HG03442 (cell line): Measurements from ENCODE around the gene ETFBKMT.
"Not testable (repeated sequence)": the region's sequence is repeated elsewhere in the genome, so short reads cannot be mapped to it uniquely, and the experiment has no call there.

Experiments used
- ATAC-seq: cut with Tn5 transposase; IDR thresholded peaks from one replicate; pipeline ENCODE4 v1.9.1; 2021; ENCODE audit warnings: mild to moderate bottlenecking, moderate library complexity; ENCODE audit not compliant: unreplicated experiment

ETFBKMT gene

DNA sequence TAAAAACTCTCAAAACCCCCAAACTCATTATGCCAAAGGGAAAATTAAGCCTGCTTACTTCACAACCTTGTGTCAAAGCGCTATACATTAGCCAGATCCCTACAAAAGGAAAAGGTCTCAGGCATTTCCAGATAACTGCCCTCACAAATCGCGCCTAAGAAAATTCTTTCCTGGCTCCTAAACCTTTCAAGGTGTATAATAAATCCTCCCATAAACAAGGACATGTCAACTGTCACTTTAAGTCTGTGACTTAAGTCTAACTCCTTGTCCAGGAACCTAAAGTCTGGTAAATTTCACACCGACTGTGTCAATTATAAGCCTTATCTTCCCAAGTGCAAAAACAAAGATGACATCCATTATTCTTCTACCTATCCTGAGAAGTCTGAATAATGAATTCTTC, 4.3 kb upstream of the ETFBKMT start:
- no peak for ATAC-seq

DNA sequence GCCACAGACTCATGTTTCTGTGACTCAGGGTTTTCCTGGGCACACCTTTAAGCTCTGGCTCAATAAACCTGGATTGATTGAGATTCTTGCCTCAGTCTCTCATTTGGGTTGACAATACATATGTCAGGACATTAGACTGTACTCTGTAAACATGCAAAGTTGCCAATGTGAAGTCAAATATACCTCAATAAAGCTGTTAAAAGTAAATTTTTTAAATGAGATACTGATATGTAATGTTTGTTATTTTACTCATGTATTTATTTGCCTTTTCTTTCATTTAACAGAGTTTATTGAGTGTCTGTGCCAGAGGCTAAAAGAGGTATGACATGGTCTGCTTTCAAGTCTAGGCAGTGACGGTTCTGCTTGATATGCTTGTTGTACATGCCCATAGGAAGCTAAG, 3.7 kb upstream of the ETFBKMT start:
- no peak for ATAC-seq

DNA sequence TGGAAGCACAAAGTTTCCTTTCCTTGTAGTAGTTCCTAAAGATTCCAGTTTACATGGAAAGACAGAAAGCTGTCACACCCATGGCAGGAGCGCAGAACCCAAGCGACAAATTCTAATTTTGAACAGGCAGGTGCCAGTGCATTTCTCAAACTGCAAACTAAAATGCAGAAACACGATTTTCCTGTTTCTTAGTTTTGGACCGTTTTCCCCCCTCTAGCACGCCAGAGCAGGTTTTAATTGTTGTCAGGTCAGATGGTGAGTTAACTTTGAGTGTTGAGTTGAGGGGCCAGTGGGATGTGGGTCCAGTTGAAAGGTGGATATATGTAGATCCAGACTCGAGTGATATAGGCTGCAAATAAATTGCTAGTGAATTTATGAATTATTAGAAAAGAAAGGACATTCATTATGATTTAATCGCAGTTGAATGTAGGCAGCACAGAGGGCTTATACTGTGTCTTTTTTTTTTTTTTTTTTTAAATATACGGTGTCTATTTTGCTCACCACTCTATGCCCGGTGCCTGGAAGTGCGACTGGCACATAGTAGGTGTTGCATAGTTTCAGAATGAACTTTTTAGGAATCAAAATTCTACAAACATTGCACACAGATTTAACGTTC, 909 bp upstream of the ETFBKMT start:
- peak; percentile 2 for ATAC-seq

- ATAC-seq: no peak
Observed at GRCh38 chr12:31662176-31662849, 2.8 kb downstream of the ETFBKMT start.

DNA sequence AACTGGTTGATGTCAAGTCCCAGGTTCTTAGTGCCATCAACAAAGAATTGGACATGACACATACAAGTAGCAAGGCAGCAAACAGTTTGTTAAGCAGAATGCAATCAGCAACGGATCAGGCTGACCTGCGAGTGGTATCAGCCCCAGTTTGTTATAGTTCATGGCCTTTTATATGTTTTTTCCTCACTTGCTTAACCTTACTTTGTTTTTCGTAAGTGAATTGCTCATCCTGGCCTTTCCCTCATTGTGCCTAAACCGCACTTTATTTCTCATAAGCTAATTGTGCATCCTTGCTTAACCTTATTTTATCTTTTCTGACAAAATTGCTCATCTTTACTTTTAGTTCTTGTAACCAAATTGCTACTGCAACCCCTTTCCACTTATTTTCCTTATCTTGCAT, 4.1 kb downstream of the ETFBKMT start:
- ATAC-seq: no peak

- ATAC-seq: no peak
Observed at GRCh38 chr12:31664038-31664437, 4.5 kb downstream of the ETFBKMT start.

DNA sequence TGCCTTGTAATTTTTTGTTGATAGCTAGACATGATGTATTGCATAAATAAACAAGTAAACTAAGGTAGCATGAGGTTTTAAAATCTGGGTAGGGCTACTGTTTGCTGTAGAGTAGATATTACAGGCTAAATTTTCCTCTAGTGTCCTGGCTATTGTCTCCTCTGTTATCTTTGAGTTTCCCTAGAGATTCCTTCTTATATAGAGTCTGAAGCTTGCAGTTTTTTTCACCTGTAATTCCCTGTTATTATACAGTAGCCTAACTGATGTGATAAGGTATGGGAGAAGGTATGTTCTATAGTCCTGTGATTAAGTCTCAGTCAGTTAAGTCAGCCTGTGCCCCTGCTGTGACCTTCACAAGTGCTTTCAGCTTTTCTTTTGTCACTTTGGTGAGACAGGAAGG, 9.5 kb downstream of the ETFBKMT start:
- no peak for ATAC-seq

- not testable (repeated sequence) for ATAC-seq
Observed at GRCh38 chr12:31669582-31669981, 10.1 kb downstream of the ETFBKMT start.

DNA sequence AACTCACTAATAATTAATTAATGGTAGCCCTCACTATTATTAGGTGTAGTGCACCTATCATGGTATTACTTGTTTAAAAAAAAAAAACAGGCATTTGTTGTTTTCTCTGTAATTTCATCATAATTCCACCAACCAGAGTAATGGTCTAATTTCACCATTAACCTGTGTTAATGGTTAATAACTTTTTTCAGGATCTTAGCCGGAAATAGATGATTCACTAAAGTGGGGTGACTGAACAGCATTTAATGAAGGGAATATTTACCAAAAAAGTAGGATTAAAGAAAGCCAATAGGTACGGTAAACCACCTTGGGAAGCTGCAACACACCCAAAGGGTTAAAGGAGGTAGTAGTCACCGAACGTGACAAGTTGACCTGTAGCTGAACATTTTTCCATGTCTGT, 13.0 kb downstream of the ETFBKMT start:
- ATAC-seq: no peak

DNA sequence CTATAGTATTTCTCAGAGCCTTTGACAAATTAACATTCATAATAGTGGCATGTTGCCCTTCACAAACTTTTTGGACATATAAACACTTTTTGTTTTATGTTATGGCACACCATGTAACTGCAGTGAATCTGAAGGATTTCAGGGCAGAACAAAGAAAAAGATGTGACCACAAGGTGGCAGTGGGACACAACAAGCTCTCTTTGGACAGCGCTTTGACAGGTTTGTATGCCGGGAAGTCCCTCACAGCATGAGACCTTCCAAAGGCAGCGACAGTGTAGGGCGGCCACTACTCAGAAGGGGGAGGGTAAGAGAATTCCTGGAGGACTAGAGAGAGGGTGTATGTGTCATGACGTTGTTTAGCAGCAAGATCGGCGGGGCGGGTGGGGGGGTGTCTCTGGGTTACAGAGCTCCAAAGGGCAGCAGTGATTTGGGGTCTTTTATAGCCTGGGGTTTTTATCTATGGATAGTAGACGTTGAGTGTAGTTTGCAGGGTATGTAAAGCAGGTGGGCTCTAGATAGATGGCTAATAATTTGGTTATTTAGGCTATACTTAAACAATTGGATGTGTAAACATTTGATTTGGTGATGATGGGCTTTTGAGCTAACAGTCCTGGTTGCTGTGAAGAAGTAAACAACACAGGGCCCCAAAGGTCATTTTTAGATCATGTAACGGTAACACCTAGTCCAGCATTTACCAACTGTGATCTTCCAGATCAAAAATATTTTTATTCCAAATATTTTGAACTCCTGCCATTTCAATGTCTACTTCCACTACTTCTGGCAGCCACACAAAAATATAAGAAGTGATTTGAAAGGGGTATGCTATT, 22.9 kb downstream of the ETFBKMT start:
- peak; percentile 89 for ATAC-seq

- no peak for ATAC-seq
Observed at GRCh38 chr12:31685801-31686200, 26.3 kb downstream of the ETFBKMT start.

DNA sequence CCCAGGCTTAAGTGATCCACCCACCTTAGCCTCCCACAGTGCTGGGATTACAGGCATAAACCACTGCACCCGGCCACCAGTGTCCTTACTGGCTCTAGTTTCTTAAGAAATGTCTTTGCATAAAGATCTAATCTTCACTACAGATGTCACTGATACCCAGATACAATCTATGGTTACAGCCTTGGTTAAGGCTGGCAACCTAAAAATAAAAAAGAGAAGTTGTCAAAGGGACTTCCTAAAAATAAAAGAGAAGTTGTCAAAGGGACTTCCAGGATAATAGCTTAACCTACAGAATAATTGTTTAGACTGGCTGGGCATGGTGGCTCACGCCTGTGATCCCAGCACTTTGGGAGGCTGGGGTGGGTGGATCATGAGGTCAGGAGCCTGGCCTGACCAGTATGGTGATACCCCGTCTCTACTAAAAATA, 27.6 kb downstream of the ETFBKMT start:
- ATAC-seq: peak; percentile 73

- not testable (repeated sequence) for ATAC-seq
Observed at GRCh38 chr12:31689921-31690320, 30.4 kb downstream of the ETFBKMT start.

DNA sequence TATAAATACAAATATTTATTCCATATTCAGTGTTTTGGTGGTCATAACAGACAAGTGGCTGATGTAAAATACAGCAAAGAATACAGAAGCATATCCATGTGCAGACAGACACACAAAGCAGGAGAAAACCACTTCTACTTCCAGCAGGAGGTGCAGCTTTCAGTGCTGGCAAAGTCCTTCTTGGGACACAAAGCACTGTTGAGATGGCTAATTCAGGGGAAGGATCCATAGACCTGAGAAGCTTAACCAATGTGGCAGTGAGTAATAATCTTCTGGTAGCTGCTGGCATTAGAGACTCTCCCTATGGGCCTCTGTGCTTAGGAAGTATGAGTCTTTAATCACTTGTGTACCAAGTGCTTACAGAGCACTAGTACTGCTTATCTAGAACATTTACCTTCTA, 42.6 kb downstream of the ETFBKMT start:
- no peak for ATAC-seq

GRCh38 chr12:31705621-31706020, 46.1 kb downstream of the ETFBKMT start:
- ATAC-seq: no peak

GRCh38 chr12:31708118-31708517, 48.6 kb downstream of the ETFBKMT start:
- ATAC-seq: not testable (repeated sequence)

GRCh38 chr12:31710021-31710818, 50.7 kb downstream of the ETFBKMT start:
- no peak for ATAC-seq

DNA sequence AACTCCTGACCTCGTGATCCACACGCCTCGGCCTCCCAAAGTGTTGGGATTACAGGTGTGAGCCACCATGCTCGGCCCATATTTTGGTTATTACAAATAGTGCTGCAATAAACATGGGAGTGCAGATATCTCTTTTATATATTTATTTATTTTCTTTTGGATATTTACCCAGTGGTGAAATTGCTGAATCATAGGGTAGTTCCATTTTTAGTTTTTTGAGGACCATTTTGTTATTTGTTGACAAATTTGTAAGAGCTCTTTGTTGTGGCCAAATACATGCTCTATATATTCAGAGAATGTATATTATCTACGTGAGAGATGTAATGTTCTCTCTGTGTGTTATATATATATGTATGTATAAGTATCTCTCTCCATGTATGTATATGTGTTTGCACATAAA, 53.4 kb downstream of the ETFBKMT start:
- no peak for ATAC-seq

DNA sequence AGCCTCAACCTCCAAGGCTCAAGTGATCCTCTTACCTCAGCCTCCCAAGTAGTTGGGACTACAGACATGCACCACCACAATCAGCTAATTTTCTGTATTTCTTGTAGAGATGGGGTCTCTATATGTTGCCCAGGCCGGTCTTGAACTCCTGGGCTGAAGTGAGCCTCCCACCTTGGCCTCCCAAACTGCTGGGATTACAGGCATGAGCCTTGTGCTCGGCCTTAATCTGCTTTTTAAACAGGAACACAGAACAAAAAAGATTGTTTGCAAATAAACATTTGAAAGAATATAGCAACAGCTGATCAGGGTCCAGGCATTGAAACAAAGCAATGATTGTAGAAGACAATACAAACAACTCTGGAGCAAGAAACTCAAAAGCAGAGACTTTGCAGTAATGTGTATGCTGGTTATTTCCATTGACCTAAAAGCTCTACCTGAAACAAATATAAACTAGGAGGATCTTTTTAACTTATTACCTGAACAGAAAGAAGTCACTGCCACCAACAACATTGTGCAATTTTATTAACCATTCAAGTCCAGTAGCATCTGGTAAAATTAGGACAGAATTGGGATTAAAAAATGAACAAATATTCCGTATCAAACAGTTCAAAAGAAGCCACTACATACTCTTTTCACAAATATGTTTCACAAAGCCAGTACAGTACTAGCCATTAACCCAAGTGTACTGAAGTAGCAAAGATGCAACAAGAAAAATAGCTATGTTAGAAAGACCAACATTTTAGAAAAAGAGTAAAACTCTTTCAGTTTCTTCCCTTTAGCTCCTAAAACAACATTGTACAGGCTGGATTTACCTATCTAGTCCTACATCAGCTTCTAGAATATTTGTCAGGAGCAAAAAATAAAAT, 55.2 kb downstream of the ETFBKMT start:
- peak; percentile 13 for ATAC-seq

DNA sequence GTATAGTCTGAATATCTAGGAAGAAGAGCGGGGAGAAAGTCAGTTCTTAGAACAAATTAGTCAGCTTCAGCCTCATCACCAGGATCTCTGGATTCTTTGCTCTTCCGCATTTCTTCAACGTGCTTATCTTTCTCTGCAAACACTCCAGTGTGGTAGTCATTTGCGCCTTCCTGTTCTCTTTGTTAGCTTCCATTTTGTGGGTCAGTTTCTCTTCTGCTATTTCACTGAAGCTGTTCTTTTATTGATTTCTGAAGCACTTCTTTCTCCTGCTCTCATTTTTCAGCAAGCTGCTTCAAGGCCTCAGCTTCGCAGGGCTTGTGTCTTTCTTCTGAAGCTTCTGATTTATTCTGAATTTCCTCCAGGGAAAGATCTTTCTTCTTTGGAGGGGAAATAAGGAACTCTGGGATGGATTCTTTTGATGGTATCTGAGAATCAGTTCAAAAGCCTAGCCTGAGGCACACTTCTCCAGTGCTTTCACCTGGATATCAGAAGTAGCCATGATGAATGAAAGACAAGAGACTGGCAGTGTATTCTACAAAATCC, 55.9 kb downstream of the ETFBKMT start:
- peak; percentile 65 for ATAC-seq
